ENCODE measurements around the gene AXDND1.

Gene AXDND1

DNA sequence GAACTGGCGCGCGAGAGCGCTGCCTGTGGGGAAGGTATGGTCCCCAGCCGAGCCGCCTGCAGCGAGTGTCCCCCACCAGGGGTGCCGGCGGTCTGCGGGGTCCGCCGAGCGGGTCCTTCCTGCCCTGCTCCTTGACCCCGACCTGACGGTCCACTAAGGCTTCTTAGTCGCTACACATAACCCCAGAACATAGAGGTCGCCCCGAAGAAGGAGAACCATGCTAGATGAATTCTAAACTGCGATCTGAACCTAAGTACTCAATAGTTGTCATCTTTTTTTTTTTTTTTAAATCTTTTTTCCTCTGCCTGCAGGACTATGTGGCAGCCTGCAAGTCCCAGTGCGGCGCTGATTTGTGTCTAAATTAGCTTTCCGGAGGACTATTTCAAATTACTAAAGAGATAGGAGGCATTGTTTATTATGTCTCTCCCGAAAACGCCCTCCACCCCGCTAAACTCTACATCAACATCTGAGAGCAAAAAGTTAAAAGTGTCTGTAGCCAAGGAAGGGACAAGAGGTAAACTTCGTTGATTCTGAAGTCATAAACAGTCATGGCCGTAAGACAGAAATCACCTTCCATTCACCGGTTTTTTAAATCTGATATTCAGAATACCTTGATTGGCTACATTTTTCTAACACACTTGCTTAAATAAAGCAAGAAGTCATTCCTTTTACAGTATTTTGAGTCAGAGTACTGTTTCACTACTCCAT lies 476 bp downstream of the AXDND1 start:
- peak; percentile 34 for DNase-seq (ENCODE audit: low read depth)
- TF ChIP-seq, protein P1, sequence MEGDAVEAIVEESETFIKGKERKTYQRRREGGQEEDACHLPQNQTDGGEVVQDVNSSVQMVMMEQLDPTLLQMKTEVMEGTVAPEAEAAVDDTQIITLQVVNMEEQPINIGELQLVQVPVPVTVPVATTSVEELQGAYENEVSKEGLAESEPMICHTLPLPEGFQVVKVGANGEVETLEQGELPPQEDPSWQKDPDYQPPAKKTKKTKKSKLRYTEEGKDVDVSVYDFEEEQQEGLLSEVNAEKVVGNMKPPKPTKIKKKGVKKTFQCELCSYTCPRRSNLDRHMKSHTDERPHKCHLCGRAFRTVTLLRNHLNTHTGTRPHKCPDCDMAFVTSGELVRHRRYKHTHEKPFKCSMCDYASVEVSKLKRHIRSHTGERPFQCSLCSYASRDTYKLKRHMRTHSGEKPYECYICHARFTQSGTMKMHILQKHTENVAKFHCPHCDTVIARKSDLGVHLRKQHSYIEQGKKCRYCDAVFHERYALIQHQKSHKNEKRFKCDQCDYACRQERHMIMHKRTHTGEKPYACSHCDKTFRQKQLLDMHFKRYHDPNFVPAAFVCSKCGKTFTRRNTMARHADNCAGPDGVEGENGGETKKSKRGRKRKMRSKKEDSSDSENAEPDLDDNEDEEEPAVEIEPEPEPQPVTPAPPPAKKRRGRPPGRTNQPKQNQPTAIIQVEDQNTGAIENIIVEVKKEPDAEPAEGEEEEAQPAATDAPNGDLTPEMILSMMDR (conservative IDR thresholded peaks at IDR 0.05; ENCODE audit: low read depth, low read length), result no peak
- H3K4me3 ChIP-seq (ENCODE audit: low read depth, low read length), result peak overlapping the region; percentile 89

DNA sequence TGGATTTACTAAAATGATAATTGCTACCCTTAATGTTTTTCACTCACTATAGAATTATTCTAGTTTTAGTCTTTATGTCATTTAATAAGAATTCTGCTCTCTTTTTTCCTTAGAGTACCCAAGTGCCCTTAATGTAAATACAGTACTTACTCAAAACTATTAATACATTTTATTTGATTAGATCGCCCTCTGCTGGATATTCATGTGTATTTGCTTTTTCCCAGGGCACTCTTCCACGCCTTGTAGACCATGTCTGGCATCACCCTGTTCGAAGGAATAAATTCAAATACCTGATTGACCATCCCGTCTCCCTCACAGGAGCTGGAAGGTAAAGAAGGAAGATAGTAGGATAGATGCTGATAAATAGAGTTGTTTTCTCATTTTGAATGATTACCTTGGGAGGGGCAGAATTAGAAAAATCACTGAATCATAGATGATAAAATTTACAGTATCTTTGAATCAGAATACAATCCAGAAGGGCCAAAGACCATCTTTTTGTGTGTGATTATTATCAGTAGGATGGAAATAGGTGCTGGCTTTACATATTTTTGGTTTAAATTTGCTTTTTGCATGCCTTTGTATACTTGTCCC lies 4.1 kb downstream of the AXDND1 start:
- DNase-seq (ENCODE audit: low read depth), result peak; percentile 86
- no peak overlapping the region for H3K4me3 ChIP-seq (ENCODE audit: low read depth, low read length)
- TF ChIP-seq, protein P1 (conservative IDR thresholded peaks at IDR 0.05; ENCODE audit: low read depth, low read length), result peak; percentile 71

DNA sequence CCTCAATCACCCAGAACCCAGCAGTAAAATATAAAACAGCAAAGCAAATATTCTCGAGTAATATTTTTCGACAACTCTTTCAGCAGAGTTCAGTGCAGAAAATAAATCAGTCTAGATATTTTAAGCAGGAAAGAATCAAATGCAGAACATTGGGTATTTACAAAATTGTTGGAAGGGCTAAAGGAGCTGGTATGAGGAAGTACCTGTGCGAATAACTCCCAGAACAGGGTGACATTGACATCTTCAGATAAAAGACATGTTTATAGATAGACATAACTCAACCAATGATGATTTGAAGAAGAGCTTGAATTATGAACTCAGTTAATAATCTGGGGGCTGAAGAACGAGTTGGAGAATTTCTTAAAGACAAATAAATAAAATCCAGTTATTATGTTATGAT lies 6.4 kb downstream of the AXDND1 start:
- TF ChIP-seq, protein P1 (conservative IDR thresholded peaks at IDR 0.05; ENCODE audit: low read depth, low read length), result no peak
- no peak for DNase-seq (ENCODE audit: low read depth)
- H3K4me3 ChIP-seq (ENCODE audit: low read depth, low read length), result no peak overlapping the region

DNA sequence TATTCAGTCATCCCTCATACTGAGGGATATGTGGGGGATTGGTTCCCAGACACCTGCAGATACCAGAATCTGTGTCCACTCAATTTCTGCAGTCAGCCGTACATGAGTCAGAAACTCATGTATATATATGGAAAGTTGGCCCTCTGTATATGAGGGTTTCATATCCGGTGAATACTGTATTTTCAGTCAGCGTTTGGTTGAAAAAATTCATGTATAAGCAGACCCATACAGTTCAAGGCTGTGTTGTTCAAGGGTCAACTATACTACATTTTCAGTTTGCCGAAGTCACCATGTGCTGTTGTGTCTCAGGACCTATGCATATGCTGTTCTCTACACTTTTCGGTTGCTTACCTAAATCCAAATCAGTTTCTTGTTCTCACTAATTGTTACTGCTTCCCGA lies 10.5 kb downstream of the AXDND1 start:
- no peak overlapping the region for H3K4me3 ChIP-seq (ENCODE audit: low read depth, low read length)
- TF ChIP-seq, protein P1 (conservative IDR thresholded peaks at IDR 0.05; ENCODE audit: low read depth, low read length), result no peak
- DNase-seq (ENCODE audit: low read depth), result no peak

DNA sequence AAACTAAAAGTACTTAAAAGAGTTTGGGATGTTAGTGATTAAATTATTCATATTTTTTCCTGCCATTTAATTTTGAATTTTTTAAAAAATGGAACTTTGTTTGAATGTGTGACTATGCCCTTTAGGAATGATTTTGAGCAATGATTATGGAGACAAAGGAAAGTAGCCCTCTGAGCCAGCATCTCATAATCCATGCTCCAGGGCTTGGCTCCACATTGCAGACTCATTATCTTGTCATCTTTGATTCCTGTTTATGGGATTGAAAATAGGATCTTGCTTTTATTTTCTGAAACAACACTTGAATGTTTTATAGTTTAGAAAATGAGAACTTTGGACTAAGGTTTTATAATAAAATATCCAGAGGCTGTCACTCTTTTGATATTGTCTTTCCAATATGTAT lies 14.5 kb downstream of the AXDND1 start:
- DNase-seq (ENCODE audit: low read depth), result no peak
- TF ChIP-seq, protein P1 (conservative IDR thresholded peaks at IDR 0.05; ENCODE audit: low read depth, low read length), result no peak
- H3K4me3 ChIP-seq (ENCODE audit: low read depth, low read length), result no peak overlapping the region

DNA sequence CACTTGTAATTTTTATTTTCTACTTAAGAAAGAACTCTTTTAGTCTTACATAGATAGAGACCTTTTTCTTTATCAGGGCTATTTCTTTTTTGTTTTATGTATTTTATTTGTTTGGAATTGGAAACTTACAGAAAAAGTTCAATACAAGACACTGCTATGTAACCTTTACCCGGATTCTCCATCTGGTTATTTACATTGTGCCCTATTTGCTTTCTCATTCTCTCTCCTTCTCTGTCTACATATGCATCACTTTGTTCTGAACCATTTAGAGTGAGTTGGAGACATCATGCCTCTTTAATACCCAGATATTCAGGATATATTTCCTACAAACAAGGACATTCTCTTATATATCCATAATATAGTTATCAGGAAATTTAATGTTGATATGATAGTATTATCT lies 18.3 kb downstream of the AXDND1 start:
- DNase-seq (ENCODE audit: low read depth), result no peak
- TF ChIP-seq, protein P1 (conservative IDR thresholded peaks at IDR 0.05; ENCODE audit: low read depth, low read length), result no peak

DNA sequence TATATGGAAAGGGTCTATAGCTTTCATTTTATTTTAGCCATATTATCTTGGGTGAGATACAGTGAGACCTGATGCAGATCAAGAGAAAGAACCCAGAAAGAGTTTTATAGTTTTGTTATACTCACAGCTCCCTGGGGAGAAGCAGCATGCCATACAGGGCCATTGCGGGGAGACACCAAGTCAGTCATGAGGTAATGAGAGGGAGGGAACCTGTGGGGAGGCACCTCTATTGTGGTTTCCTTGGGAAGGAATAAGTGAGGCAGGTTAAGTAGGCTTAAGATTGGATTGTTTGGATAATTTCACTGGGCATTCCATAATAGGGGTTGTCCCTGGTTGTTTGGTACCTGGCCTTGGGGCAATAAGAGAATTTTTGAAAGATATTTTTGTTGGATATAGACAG lies 19.7 kb downstream of the AXDND1 start:
- TF ChIP-seq, protein P1 (conservative IDR thresholded peaks at IDR 0.05; ENCODE audit: low read depth, low read length), result no peak
- DNase-seq (ENCODE audit: low read depth), result no peak

More for the DNA sequence above, 18.3 kb downstream of the AXDND1 start:
- H3K4me3 ChIP-seq (ENCODE audit: low read depth, low read length), result no peak overlapping the region

More for the DNA sequence above, 19.7 kb downstream of the AXDND1 start:
- H3K4me3 ChIP-seq (ENCODE audit: low read depth, low read length), result no peak overlapping the region

All from choroid plexus epithelial cell (primary cell).